Epithelial cell of esophagus (primary cell): ENCODE data around the gene AGTRAP.

Experiments used
- DNase-seq: peaks from one replicate; pipeline ENCODE4 v3.0.0; 2010; ENCODE audit warnings: low read depth
- H3K4me3 ChIP-seq: 2 replicates; pipeline ENCODE4 v1.5.1; 2011; ENCODE audit warnings: mild to moderate bottlenecking, low read length, control low read depth
- TF ChIP-seq, protein P1 (sequence below): IDR thresholded peaks from 2 replicates; pipeline ENCODE4 v1.5.1; 2011; ENCODE audit warnings: low read depth, mild to moderate bottlenecking, low read length, control low read depth, inconsistent platforms; ENCODE audit not compliant: insufficient read depth; ENCODE audit errors: missing control alignments

AGTRAP gene

DNA sequence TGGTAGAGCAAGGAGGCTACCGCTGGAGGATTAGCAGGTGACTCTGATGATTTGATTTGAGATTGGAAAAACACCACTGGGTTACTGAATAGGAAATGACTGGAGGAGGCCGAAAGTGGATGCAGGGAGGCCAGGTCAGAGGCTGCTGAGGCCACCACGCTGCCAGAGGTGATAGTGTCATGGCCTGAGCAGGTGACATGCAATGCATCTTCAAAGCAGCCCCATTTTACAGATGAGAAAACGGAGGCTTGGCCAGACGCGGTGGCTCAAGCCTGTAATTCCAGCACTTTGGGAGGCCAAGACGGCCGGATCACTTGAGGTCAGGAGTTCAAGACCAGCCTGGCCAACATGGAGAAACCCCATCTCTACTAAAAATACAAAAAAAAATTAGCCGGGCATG, 38.8 kb downstream of the AGTRAP start:
- TF ChIP-seq, protein P1, sequence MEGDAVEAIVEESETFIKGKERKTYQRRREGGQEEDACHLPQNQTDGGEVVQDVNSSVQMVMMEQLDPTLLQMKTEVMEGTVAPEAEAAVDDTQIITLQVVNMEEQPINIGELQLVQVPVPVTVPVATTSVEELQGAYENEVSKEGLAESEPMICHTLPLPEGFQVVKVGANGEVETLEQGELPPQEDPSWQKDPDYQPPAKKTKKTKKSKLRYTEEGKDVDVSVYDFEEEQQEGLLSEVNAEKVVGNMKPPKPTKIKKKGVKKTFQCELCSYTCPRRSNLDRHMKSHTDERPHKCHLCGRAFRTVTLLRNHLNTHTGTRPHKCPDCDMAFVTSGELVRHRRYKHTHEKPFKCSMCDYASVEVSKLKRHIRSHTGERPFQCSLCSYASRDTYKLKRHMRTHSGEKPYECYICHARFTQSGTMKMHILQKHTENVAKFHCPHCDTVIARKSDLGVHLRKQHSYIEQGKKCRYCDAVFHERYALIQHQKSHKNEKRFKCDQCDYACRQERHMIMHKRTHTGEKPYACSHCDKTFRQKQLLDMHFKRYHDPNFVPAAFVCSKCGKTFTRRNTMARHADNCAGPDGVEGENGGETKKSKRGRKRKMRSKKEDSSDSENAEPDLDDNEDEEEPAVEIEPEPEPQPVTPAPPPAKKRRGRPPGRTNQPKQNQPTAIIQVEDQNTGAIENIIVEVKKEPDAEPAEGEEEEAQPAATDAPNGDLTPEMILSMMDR = no peak
- H3K4me3 ChIP-seq = no peak overlapping the region
- DNase-seq = no peak

DNA sequence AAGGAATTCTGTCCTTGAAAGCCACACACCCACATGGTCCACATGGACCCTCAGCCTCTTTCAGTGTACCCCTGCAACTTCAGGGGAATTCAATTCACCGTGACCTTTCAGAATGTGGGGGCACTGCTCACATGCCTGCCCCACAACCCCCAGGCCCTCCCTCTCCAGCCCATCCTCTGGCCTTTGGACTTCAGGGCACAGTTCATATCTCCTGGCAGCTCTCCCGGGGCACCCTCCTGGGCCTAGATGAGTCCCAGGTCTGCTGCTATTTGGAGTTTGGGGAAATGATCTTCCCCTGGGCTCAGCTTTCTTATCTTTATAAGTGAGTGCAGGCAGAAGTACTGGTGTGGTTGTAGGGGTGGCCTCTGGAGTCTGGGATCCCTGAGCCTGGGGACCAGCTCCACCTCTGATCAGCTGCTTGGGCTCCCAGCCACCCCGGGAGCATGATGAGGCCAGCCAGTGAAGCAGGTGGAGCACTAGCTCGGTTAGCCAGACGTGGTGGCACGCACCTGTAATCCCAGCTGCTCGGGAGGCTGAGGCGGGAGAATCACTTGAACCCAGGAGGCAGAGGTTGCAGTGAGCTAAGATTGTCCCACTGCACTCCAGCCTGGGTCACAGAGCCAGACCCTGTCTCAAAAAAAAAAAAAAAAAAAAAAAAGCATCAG, 41.9 kb downstream of the AGTRAP start:
- H3K4me3 ChIP-seq = no peak overlapping the region
- no peak for DNase-seq
- TF ChIP-seq, protein P1 = no peak

DNA sequence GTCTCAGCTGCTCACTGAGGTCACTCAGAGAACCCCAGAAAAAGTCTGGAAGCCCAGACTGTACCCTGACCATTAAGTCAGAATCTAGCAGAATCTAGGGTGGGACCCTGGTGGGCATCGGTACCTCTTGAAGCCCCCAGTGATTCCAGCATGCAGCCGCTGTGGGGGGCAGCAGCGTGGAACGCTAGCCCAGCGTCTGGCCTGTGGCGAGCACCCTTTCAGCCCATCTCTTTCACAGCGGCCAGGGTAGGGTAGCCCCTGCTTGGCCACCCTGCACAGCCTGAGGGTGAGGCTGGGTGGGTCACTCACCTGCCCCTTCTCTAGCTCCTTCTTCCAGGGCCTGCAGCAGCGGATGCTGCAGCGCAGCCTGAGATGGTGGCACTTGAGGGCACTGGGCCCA, 42.4 kb downstream of the AGTRAP start:
- no peak overlapping the region for H3K4me3 ChIP-seq
- TF ChIP-seq, protein P1 = no peak
- DNase-seq = no peak

DNA sequence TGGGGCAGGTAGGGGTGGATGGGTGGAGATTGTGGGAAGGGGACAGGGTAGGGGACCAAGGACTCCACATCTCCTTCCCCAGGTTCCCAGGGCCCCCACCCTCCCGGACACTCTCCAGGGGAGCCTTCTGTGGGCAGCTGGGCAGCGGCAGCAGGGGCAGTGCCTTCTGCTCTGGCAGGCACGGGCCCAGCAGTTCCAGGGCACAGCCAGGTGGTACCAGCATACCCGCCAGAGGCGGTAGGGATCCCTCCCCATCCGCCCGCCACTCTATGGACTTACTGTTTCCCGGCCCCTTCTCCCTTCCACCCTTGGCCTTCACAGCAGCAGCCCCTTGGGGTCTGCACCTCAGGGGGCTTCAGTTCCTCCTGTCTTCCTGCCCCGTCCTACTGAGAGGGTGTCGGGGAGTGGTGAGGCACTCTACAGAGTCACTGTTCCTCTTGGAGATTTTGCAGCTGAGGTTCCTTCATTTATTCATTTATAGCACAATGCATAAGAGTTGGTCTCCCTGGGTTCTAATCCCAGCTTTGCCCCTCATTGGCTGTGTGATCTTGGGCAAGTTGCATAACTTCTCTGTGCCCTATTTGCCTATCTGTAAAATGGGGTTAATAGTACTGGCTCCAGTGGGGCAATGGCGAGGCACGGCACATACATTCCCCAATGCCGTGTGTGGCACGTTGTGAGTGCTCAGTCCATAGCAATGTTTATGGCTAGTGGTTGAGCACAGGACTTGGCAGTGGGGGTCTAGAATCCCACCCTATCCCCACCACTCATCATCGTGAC, 43.1 kb downstream of the AGTRAP start:
- TF ChIP-seq, protein P1 = no peak
- H3K4me3 ChIP-seq = no peak overlapping the region
- DNase-seq = no peak

DNA sequence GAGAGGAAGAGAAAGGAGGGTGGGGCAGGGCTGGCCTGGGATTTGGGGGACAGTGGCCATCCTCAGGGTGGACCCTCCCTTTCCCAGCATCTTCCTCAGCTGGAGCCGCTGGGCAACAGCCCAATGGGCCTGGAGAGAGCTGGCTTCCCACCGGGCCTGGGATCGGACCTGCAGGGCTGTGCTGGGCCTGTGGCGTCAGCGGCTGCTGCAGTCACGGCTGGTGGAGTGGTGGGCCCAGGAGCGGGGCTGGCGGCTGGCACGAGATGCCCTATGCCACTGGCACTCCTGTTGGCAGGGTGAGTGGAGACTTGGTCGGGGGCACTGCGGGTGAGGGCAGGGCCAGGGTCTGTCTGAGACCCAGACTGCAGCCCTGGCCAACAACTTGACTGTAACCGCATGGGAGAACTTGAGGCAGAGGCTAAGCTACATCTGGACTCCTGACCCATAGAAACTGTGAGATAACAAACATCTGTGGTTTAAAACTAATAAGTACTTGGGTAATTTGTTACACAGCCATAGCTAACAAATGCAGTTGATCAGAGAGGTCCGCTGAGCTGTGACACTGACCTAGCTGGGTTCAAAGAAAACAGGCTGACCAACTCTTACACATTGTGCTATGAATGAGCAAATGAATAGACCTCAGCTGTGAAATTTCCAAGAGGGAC, 43.9 kb downstream of the AGTRAP start:
- TF ChIP-seq, protein P1 = no peak
- DNase-seq = no peak

DNA sequence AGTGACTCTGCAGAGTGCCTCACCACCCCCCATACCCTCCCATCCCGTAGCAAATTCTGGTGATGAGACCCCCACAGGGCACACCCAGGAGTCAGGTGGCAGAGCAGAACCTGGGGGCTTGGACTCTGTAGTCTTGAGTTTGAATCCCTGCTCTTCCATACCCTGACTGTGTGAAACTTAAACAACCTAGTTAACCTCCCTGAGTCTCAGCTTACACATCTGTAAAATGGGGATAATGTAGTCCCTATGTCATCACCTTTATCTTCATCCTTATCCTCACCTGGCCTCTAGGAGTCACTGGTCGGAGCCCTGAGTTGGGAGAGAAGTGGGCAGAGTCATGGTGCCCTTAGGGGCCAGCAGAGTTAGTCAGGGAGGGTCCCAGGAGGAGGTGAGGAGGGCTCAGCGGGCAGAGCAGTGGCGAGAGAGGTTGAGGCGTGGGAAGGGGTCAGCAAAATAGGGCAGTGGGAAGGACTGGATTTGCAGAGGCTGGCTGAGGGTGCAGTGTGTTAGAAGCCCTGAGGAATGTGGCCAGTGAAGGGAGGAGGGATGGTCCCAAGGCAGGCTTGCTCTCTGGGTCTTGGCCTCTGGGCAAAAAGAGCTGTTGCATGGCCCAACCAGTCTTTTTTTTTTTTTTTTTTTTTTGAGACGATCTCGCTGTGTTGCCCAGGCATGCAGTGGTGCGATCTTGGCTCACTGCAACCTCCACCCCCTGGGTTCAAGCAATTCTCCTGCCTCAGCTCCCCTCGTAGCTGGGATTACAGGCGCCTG, 44.6 kb downstream of the AGTRAP start:
- DNase-seq = no peak
- TF ChIP-seq, protein P1 = no peak
- H3K4me3 ChIP-seq = no peak overlapping the region

More for the DNA sequence above, 43.9 kb downstream of the AGTRAP start:
- no peak overlapping the region for H3K4me3 ChIP-seq
